ENCODE results near the gene GAD2. TPM values are rescaled to one million over a fixed set of nuclear protein-coding genes. Genes with fewer than 3 reads are reported as not detected.

GAD2 gene
- total RNA-seq, 1 experiment from 2014 or later, result not detected

DNA sequence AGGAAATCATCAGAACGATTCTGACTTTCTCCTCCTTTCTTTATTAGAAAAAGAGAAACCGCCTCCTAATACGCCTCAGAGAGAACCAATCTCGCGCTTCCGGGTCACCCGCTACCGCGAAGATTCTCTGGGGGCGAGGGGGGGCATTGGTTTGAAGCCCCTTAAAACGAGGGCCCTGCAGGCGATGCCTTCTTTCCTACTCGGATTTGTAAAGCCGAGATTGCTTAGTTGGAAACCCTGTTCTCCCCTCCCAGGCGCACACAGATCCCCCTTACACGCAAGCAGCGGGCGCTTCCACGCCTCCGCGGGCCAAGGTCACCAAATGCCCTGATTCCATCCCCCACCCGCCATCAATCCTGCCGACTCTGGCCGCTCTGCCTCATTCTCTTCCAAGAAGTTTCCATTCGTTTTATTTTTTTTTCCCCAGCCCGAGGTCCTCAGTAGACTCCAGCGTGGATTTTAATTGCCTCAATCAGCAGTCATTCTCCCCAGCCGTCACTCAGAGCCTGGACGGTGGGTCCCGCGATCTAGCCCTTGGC, 1.1 kb upstream of the GAD2 start:
- DNase-seq, result no peak
- BruUV-seq (replicated peaks), result no TSS peak
- intact Hi-C loops (cut with micrococcal nuclease; ENCODE audit: unreplicated experiment), result no loop called here
- Mint-ChIP-seq H3K27me3 (ENCODE audit: insufficient read depth, unreplicated experiment) (peaks cover 5% of the 10 kb centered on the region), H3K27ac (ENCODE audit: unreplicated experiment) (no peak overlapping the region), H3K4me3 (ENCODE audit: unreplicated experiment) (no peak overlapping the region), H3K4me1 (ENCODE audit: low read depth, unreplicated experiment) (no peaks in the 10 kb centered on the region), H3K36me3 (ENCODE audit: insufficient read depth, unreplicated experiment) (no peaks in the 10 kb centered on the region), H3K9me3 (ENCODE audit: unreplicated experiment) (peaks cover 9% of the 10 kb centered on the region)
- POLR2A ChIA-PET, result no interaction called here
- Histone ChIP-seq H3K27me3 (replicated peaks; ENCODE audit: control insufficient read depth, insufficient read depth, low read length) (no peaks in the 10 kb centered on the region), H3K4me3 (ENCODE audit: low read depth, low read length) (no peak overlapping the region), H3K36me3 (ENCODE audit: control insufficient read depth, insufficient read depth, low read length) (no peaks in the 10 kb centered on the region), H3K4me1 (no peaks in the 10 kb centered on the region), H3K9me3 (no peaks in the 10 kb centered on the region; the same call in 1 of the 2 replicates)
- CTCF ChIA-PET, result no interaction called here
- TF ChIP-seq, protein P1, sequence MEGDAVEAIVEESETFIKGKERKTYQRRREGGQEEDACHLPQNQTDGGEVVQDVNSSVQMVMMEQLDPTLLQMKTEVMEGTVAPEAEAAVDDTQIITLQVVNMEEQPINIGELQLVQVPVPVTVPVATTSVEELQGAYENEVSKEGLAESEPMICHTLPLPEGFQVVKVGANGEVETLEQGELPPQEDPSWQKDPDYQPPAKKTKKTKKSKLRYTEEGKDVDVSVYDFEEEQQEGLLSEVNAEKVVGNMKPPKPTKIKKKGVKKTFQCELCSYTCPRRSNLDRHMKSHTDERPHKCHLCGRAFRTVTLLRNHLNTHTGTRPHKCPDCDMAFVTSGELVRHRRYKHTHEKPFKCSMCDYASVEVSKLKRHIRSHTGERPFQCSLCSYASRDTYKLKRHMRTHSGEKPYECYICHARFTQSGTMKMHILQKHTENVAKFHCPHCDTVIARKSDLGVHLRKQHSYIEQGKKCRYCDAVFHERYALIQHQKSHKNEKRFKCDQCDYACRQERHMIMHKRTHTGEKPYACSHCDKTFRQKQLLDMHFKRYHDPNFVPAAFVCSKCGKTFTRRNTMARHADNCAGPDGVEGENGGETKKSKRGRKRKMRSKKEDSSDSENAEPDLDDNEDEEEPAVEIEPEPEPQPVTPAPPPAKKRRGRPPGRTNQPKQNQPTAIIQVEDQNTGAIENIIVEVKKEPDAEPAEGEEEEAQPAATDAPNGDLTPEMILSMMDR (IDR thresholded peaks at IDR 0.05; ENCODE audit: insufficient read depth in 1 of 2, low read depth in 1 of 2, low read length in 1 of 2, severe bottlenecking in 1 of 2, unreplicated experiment in 1 of 2), result no peak

DNA sequence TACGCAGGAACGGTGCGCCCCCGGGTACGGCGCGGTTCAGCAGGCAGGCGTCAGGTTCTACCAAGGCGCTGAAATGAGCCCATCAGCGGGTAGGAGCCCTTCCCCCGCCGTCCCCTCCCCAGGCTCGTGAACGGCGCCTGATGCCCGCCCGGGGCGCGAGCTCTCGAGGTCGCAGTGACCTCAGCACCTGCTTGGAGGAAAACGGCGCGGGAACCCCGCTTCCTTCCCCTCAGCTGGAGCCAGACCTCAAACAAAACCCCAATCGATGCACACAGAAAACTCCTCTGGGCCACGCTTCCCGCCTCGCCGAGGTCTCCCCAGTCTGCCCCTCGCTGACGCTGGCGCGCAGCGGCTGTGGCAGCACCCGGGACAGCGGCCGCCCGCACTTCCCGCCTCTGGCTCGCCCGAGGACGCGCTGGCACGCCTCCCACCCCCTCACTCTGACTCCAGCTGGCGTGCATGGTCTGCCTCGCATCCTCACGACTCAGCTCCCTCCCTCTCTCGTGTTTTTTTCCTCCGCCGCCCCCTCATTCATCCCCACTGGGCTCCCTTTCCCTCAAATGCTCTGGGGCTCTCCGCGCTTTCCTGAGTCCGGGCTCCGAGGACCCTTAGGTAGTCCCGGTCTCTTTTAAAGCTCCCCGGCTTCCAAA, 514 bp upstream of the GAD2 start:
- Mint-ChIP-seq H3K27ac (ENCODE audit: unreplicated experiment) (no peak overlapping the region), H3K4me1 (ENCODE audit: low read depth, unreplicated experiment) (no peaks in the 10 kb centered on the region)
- DNase-seq, result no peak

DNA sequence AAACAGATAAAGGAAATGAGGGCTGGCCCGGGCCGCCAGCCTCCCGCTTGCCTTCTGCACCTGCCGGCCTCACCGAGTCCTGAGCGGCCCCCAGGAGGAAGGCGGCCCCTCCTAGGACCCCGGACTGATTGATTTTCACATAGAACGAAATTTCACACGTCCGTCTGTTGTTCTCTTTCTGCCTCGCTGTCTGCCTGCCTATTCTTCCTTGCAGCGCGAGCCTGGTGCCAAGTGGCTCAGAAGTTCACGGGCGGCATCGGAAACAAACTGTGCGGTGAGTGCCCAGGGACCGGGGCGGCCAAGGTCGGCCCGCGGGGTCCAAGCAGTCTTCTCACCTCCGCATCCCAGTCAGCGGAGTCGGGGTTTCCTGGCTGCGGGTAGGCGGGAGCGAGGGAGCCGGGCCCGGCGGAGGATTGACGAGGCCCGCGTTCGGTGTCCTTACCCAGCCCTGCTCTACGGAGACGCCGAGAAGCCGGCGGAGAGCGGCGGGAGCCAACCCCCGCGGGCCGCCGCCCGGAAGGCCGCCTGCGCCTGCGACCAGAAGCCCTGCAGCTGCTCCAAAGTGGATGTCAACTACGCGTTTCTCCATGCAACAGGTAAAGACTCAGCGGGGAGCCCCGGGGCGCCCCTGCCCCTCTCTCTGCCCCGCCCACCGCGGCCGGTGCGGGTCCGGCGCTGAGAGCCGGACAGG, 967 bp downstream of the GAD2 start:
- Histone ChIP-seq H3K4me3 (ENCODE audit: low read depth, low read length) (no peak overlapping the region), H3K27me3 (replicated peaks; ENCODE audit: control insufficient read depth, insufficient read depth, low read length) (0 out of 2 replicates have a peak, but pooled peaks cover 3% of the 10 kb centered on the region), H3K4me1 (peaks cover 4% of the 10 kb centered on the region; the same call in 1 of the 2 replicates), H3K36me3 (ENCODE audit: control insufficient read depth, insufficient read depth, low read length) (no peaks in the 10 kb centered on the region), H3K9me3 (no peaks in the 10 kb centered on the region; the same call in 1 of the 2 replicates)
- no peaks in the 10 kb centered on the region for H3K36me3 Mint-ChIP-seq (ENCODE audit: insufficient read depth, unreplicated experiment)
- BruUV-seq (replicated peaks), result no TSS peak
- DNase-seq, result no peak
- peaks cover 9% of the 10 kb centered on the region for H3K9me3 Mint-ChIP-seq (ENCODE audit: unreplicated experiment)
- CTCF ChIA-PET, result no interaction called here
- POLR2A ChIA-PET, result no interaction called here
- no peak overlapping the region for H3K4me3 Mint-ChIP-seq (ENCODE audit: unreplicated experiment)
- H3K27me3 Mint-ChIP-seq (ENCODE audit: insufficient read depth, unreplicated experiment), result peaks cover 8% of the 10 kb centered on the region
- TF ChIP-seq, protein P1 (IDR thresholded peaks at IDR 0.05; ENCODE audit: insufficient read depth in 1 of 2, low read depth in 1 of 2, low read length in 1 of 2, severe bottlenecking in 1 of 2, unreplicated experiment in 1 of 2), result no peak
- intact Hi-C loops (cut with micrococcal nuclease; ENCODE audit: unreplicated experiment), result no loop called here
- peaks cover 9% of the 10 kb centered on the region for H3K4me1 Mint-ChIP-seq (ENCODE audit: low read depth, unreplicated experiment)
- H3K27ac Mint-ChIP-seq (ENCODE audit: unreplicated experiment), result no peak overlapping the region

More for the DNA sequence above, 514 bp upstream of the GAD2 start:
- H3K9me3 ChIP-seq, result no peaks in the 10 kb centered on the region; the same call in 1 of the 2 replicates
- BruUV-seq (replicated peaks), result no TSS peak
- H3K4me3 Mint-ChIP-seq (ENCODE audit: unreplicated experiment), result no peak overlapping the region
- H3K27me3 ChIP-seq (replicated peaks; ENCODE audit: control insufficient read depth, insufficient read depth, low read length), result no peaks in the 10 kb centered on the region
- CTCF ChIA-PET, result no interaction called here
- H3K4me1 ChIP-seq, result no peaks in the 10 kb centered on the region
- H3K27me3 Mint-ChIP-seq (ENCODE audit: insufficient read depth, unreplicated experiment), result peaks cover 5% of the 10 kb centered on the region
- H3K36me3 ChIP-seq (ENCODE audit: control insufficient read depth, insufficient read depth, low read length), result no peaks in the 10 kb centered on the region
- TF ChIP-seq, protein P1 (IDR thresholded peaks at IDR 0.05; ENCODE audit: insufficient read depth in 1 of 2, low read depth in 1 of 2, low read length in 1 of 2, severe bottlenecking in 1 of 2, unreplicated experiment in 1 of 2), result no peak
- H3K36me3 Mint-ChIP-seq (ENCODE audit: insufficient read depth, unreplicated experiment), result no peaks in the 10 kb centered on the region
- peaks cover 9% of the 10 kb centered on the region for H3K9me3 Mint-ChIP-seq (ENCODE audit: unreplicated experiment)
- H3K4me3 ChIP-seq (ENCODE audit: low read depth, low read length), result no peak overlapping the region
- intact Hi-C loops (cut with micrococcal nuclease; ENCODE audit: unreplicated experiment), result no loop called here
- POLR2A ChIA-PET, result no interaction called here
